HCT116 (cell line): ENCODE results near the gene NOX3. TPM values are rescaled to one million over a fixed set of nuclear protein-coding genes. Genes with fewer than 3 reads are reported as not detected.

ENCODE experiments used
- ATAC-seq: fragments of 200-7000 bp; cut with Tn5 transposase; 2 replicates; pipeline ENCODE4 v1.9.1; 2020; ENCODE audit warnings: mild to moderate bottlenecking, moderate library complexity
- BruUV-seq: library from RNA; stranded (reverse); fragments of 400-500 nt; replicated peaks from 2 replicates; lab custom pipeline; 2021; lab: Mats Ljungman, UMichigan
- CTCF ChIA-PET: fragments of 300-600 bp; sonication (Branson Sonifier 250); formaldehyde crosslinking; loops from one replicate; lab custom pipeline; 2021; ENCODE audit warnings: antibody characterized with exemption; lab: Charles Lee
- POLR2A ChIA-PET: fragments of 300-600, 350-600 bp; sonication (Branson Sonifier 250); formaldehyde crosslinking; loops from one replicate; lab custom pipeline; 2021; ENCODE audit warnings: antibody characterized with exemption; lab: Charles Lee
- RAD21 ChIA-PET, 2 experiments: fragments of 300-600 bp; sonication (Branson Sonifier 250); formaldehyde crosslinking; loops; one replicate each; lab custom pipeline; 2023; ENCODE audit warnings: low total read pairs in 2 of 2; ENCODE audit not compliant: uncharacterized antibody in 2 of 2, unreplicated experiment in 2 of 2, low non-redundant PET in 1 of 2; lab: Charles Lee
- DNase-seq: peaks from one replicate; pipeline ENCODE4 v3.0.0-alpha.2; 2010; ENCODE audit warnings: low read depth, low spot score
- H2AFZ ChIP-seq: fragments of 200-600 bp; shearing (Covaris generic), sonication (generic); 2 replicates; pipeline ENCODE4 v1.6.1; 2017; ENCODE audit warnings: low read depth, mixed run types, mixed read lengths, antibody characterized with exemption, low read length; ENCODE audit not compliant: poor library complexity, severe bottlenecking
- H3K27ac ChIP-seq: 2 replicates; pipeline ENCODE4 v1.5.1; 2012; ENCODE audit warnings: low read depth, low read length
- H3K27me3 ChIP-seq: fragments of 200-600 bp; sonication (generic); 2 replicates; pipeline ENCODE4 v1.6.1; 2016; ENCODE audit warnings: mixed run types, low read length, mixed read lengths; ENCODE audit not compliant: insufficient read depth
- H3K36me3 ChIP-seq, 2 experiments: fragments of 200-500 bp in 1 of 2; fragments of 200-600 bp in 1 of 2; sonication (Bioruptor generic) in 1 of 2; sonication (generic) in 1 of 2; 2 replicates each; pipeline versions ENCODE4 v1.5.1 to v1.6.1; 2014 to 2016; ENCODE audit warnings: low read length in 2 of 2, inconsistent platforms in 1 of 2, mixed read lengths in 1 of 2, mixed run types in 1 of 2; ENCODE audit not compliant: insufficient read depth in 2 of 2, control insufficient read depth in 1 of 2
- H3K4me1 ChIP-seq, 2 experiments: fragments of 200-600 bp in 1 of 2; sonication (generic) in 1 of 2; 2 replicates each; pipeline versions ENCODE4 v1.5.1 to v1.6.1; 2012 to 2017; ENCODE audit warnings: low read length in 2 of 2, inconsistent platforms in 1 of 2, mild to moderate bottlenecking in 1 of 2, mixed read lengths in 1 of 2, mixed run types in 1 of 2, moderate library complexity in 1 of 2; ENCODE audit not compliant: insufficient read depth in 2 of 2, control insufficient read depth in 1 of 2
- H3K4me2 ChIP-seq: fragments of 200-600 bp; sonication (generic); 2 replicates; pipeline ENCODE4 v1.6.1; 2017; ENCODE audit warnings: mixed run types, low read length, mixed read lengths
- H3K4me3 ChIP-seq, 2 experiments: fragments of 200-600 bp in 1 of 2; sonication (generic) in 1 of 2; replicated peaks in 1 of 2; 2 replicates each; pipeline ENCODE4 v1.5.1; 2011 to 2016; ENCODE audit warnings: low read length in 2 of 2, control low read depth in 1 of 2, low read depth in 1 of 2, mild to moderate bottlenecking in 1 of 2, mixed read lengths in 1 of 2, mixed run types in 1 of 2
- H3K79me2 ChIP-seq: fragments of 200-600 bp; sonication (generic); 2 replicates; pipeline ENCODE4 v1.6.1; 2017; ENCODE audit warnings: mild to moderate bottlenecking, mixed run types, low read length, moderate library complexity, mixed read lengths; ENCODE audit not compliant: insufficient read depth
- H3K9ac ChIP-seq: fragments of 200-600 bp; sonication (generic); 2 replicates; pipeline ENCODE4 v1.6.1; 2016; ENCODE audit warnings: low read length, mixed read lengths
- H3K9me2 ChIP-seq: fragments of 200-600 bp; sonication (generic), shearing (Covaris generic); 2 replicates; pipeline ENCODE4 v1.6.1; 2017; ENCODE audit warnings: mixed run types, mild to moderate bottlenecking, moderate library complexity; ENCODE audit not compliant: insufficient read depth
- H3K9me3 ChIP-seq, 2 experiments: fragments of 200-500 bp in 1 of 2; fragments of 200-600 bp in 1 of 2; sonication (Bioruptor generic) in 1 of 2; sonication (generic) in 1 of 2; 2 replicates each; pipeline ENCODE4 v1.6.1; 2014 to 2017; ENCODE audit warnings: low read length in 2 of 2, mixed read lengths in 2 of 2, inconsistent platforms in 1 of 2, low read depth in 1 of 2, mild to moderate bottlenecking in 1 of 2, mixed run types in 1 of 2, moderate library complexity in 1 of 2; ENCODE audit not compliant: control insufficient read depth in 1 of 2, insufficient read depth in 1 of 2
- H4K20me1 ChIP-seq: fragments of 200-600 bp; sonication (generic), shearing (Covaris generic); 2 replicates; pipeline ENCODE4 v1.6.1; 2017; ENCODE audit warnings: mixed run types, mild to moderate bottlenecking, moderate library complexity; ENCODE audit not compliant: insufficient read depth
- CBX3 ChIP-seq: IDR thresholded peaks from 2 replicates; pipeline ENCODE4 v1.6.1; 2012; ENCODE audit warnings: low read depth
- CTCF ChIP-seq, 3 experiments: fragments of 200-600 bp in 1 of 3; sonication (generic) in 1 of 3; IDR thresholded peaks in 2 of 3; conservative IDR thresholded peaks in 1 of 3; 2 replicates each; pipeline ENCODE4 v1.5.1; 2012 to 2017; ENCODE audit warnings: low read depth in 2 of 3, low read length in 2 of 3, antibody characterized with exemption in 1 of 3, borderline replicate concordance in 1 of 3, control low read depth in 1 of 3, mild to moderate bottlenecking in 1 of 3, mixed read lengths in 1 of 3, mixed run types in 1 of 3, moderate library complexity in 1 of 3; ENCODE audit not compliant: insufficient read depth in 1 of 3
- FOSL1 ChIP-seq: IDR thresholded peaks from 2 replicates; pipeline ENCODE4 v1.6.1; 2012; ENCODE audit warnings: low read depth
- RAD21 ChIP-seq: IDR thresholded peaks from 2 replicates; pipeline ENCODE4 v1.6.1; 2012; ENCODE audit warnings: low read depth, mild to moderate bottlenecking
- SIN3A ChIP-seq: IDR thresholded peaks from 2 replicates; pipeline ENCODE4 v1.6.1; 2012; ENCODE audit warnings: low read depth
- ZNF274 ChIP-seq: fragments of 200-500 bp; sonication (Bioruptor generic); IDR thresholded peaks from 2 replicates; pipeline ENCODE4 v1.6.1; 2014; ENCODE audit warnings: mild to moderate bottlenecking, low read depth, low read length, inconsistent platforms
- intact Hi-C: fragments of 100-400 bp; cut with micrococcal nuclease; formaldehyde crosslinking; loops from 2 replicates; pipeline ENCODE4 v1.10.0; 2022
- total RNA-seq: library from RNA; stranded (reverse); gene quantifications from one replicate; pipeline ENCODE4 v1.2.1, GENCODE V29; 2021; ENCODE audit not compliant: unreplicated experiment
- TF ChIP-seq, protein P1 (sequence below): IDR thresholded peaks from 2 replicates; pipeline ENCODE4 v1.6.1; 2012; ENCODE audit warnings: low read depth

The NOX3 gene
- total RNA-seq, 1 experiment from 2014 or later, result not detected

GRCh38 chr6:155384321-155384952 is 71.2 kb downstream of the NOX3 start:
- no TSS peak for BruUV-seq
- ChIA-PET POLR2A (no interaction called here), CTCF (no interaction called here), RAD21 (no interaction called here)
- no peaks in the 10 kb centered on the region for H3K9me3 ChIP-seq
- H3K27ac ChIP-seq, result no peak overlapping the region
- ATAC-seq (no peak), DNase-seq (no peak)
- no peak overlapping the region for H3K4me3 ChIP-seq
- no peaks in the 10 kb centered on the region for H3K36me3 ChIP-seq
- H3K4me1 ChIP-seq, result no peaks in the 10 kb centered on the region
- TF ChIP-seq CTCF (IDR thresholded peaks at IDR 0.05 in 2 of 3, conservative IDR thresholded peaks at IDR 0.05 in 1 of 3; ENCODE audit: borderline replicate concordance in 1 of 3, insufficient read depth in 1 of 3, low read depth in 2 of 3, low read length in 2 of 3) (no peak), CBX3 (no peak), ZNF274 (no peak), SIN3A (no peak), FOSL1 (no peak), RAD21 (no peak)
- TF ChIP-seq, protein P1, sequence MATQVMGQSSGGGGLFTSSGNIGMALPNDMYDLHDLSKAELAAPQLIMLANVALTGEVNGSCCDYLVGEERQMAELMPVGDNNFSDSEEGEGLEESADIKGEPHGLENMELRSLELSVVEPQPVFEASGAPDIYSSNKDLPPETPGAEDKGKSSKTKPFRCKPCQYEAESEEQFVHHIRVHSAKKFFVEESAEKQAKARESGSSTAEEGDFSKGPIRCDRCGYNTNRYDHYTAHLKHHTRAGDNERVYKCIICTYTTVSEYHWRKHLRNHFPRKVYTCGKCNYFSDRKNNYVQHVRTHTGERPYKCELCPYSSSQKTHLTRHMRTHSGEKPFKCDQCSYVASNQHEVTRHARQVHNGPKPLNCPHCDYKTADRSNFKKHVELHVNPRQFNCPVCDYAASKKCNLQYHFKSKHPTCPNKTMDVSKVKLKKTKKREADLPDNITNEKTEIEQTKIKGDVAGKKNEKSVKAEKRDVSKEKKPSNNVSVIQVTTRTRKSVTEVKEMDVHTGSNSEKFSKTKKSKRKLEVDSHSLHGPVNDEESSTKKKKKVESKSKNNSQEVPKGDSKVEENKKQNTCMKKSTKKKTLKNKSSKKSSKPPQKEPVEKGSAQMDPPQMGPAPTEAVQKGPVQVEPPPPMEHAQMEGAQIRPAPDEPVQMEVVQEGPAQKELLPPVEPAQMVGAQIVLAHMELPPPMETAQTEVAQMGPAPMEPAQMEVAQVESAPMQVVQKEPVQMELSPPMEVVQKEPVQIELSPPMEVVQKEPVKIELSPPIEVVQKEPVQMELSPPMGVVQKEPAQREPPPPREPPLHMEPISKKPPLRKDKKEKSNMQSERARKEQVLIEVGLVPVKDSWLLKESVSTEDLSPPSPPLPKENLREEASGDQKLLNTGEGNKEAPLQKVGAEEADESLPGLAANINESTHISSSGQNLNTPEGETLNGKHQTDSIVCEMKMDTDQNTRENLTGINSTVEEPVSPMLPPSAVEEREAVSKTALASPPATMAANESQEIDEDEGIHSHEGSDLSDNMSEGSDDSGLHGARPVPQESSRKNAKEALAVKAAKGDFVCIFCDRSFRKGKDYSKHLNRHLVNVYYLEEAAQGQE, result no peak
- H3K4me2 ChIP-seq, result no peak overlapping the region
- no peaks in the 10 kb centered on the region for H4K20me1 ChIP-seq
- no peaks in the 10 kb centered on the region for H3K27me3 ChIP-seq
- H3K79me2 ChIP-seq, result no peaks in the 10 kb centered on the region
- H2AFZ ChIP-seq, result no peak overlapping the region
- H3K9me2 ChIP-seq, result no peaks in the 10 kb centered on the region
- intact Hi-C loops, result no loop called here
- no peak overlapping the region for H3K9ac ChIP-seq
